HT1080 (cell line): ENCODE measurements around the gene P3H3. TPM values are rescaled to one million over a fixed set of nuclear protein-coding genes. Genes with fewer than 3 reads are reported as not detected.
"Not testable (repeated sequence)": the region's sequence is repeated elsewhere in the genome, so short reads cannot be mapped to it uniquely, and the experiment has no call there.

ENCODE experiments used
- DNase-seq: peaks from one replicate; pipeline ENCODE4 v3.0.0-alpha.2; 2015; ENCODE audit warnings: low read depth
- total RNA-seq: library from RNA; depleted of rRNA; stranded (reverse); fragments of >200 nt; shearing (Covaris generic); gene quantifications from 2 replicates; pipeline ENCODE4 v1.2.3, GENCODE V29; 2014; rRNA removed

Gene P3H3
- total RNA-seq, 1 experiment from 2014 or later, result 31.7 TPM

- DNase-seq, result no peak
These were observed 59.3 kb downstream of the P3H3 start for GRCh38 chr12:6887460-6887859.

GRCh38 chr12:6888360-6888759, 60.2 kb downstream of the P3H3 start:
- no peak for DNase-seq

- DNase-seq, result not testable (repeated sequence)
These were observed 60.6 kb downstream of the P3H3 start for GRCh38 chr12:6888794-6889193.

Other genes with a start within 250 kb of the P3H3 start
- 348 and 371 TPM in 2 replicates for gene CHD4, start 221.0 kb upstream of the P3H3 start, total RNA-seq
- 0.27 and 0.29 TPM in 2 replicates for gene LPAR5, start 192.4 kb upstream of the P3H3 start, total RNA-seq
- not detected in 2 replicates for gene ACRBP, start 181.0 kb upstream of the P3H3 start, total RNA-seq
- 22.3 and 25.5 TPM in 2 replicates for gene ING4, start 165.3 kb upstream of the P3H3 start, total RNA-seq
- gene ZNF384, start 139.0 kb upstream of the P3H3 start, total RNA-seq, result 28.8 and 42.6 TPM in 2 replicates
- gene PIANP, start 127.6 kb upstream of the P3H3 start, total RNA-seq, result 0.45 TPM in 1 of 2 replicates, not detected in the other
- gene COPS7A, start 104.4 kb upstream of the P3H3 start, total RNA-seq, result 97.5 and 97.6 TPM in 2 replicates
- 283 and 297 TPM in 2 replicates for gene MLF2, start 75.3 kb upstream of the P3H3 start, total RNA-seq
- 105 and 148 TPM in 2 replicates for gene PTMS, start 62.0 kb upstream of the P3H3 start, total RNA-seq
- gene LAG3, start 55.9 kb upstream of the P3H3 start, total RNA-seq, result 0.20 and 2.0 TPM in 2 replicates
- gene CD4, start 38.9 kb upstream of the P3H3 start, total RNA-seq, result 0.10 TPM in 1 of 2 replicates, not detected in the other
- 7.2 and 8.7 TPM in 2 replicates for gene GPR162, start 6.6 kb upstream of the P3H3 start, total RNA-seq
- 1.5 and 1.6 TPM in 2 replicates for gene GNB3, start 12.5 kb downstream of the P3H3 start, total RNA-seq
- gene CDCA3, start 22.9 kb downstream of the P3H3 start, total RNA-seq, result 129 and 190 TPM in 2 replicates
- gene USP5, start 23.7 kb downstream of the P3H3 start, total RNA-seq, result 109 and 112 TPM in 2 replicates
- gene TPI1, start 39.1 kb downstream of the P3H3 start, total RNA-seq, result 1,401 and 1,471 TPM in 2 replicates
- 15.7 and 20.0 TPM in 2 replicates for gene SPSB2, start 44.9 kb downstream of the P3H3 start, total RNA-seq
- 3.5 and 3.6 TPM in 2 replicates for gene LRRC23, start 76.4 kb downstream of the P3H3 start, total RNA-seq
- gene ENO2, start 86.2 kb downstream of the P3H3 start, total RNA-seq, result 13.4 and 26.3 TPM in 2 replicates
- gene ATN1, start 99.6 kb downstream of the P3H3 start, total RNA-seq, result 6.6 and 11.6 TPM in 2 replicates
- not detected in 2 replicates for gene RNU7-1, start 115.4 kb downstream of the P3H3 start, total RNA-seq
- gene C12orf57, start 115.6 kb downstream of the P3H3 start, total RNA-seq, result 127 and 201 TPM in 2 replicates
- gene PTPN6, start 122.9 kb downstream of the P3H3 start, total RNA-seq, result 0.05 and 0.37 TPM in 2 replicates
- 647 and 649 TPM in 2 replicates for gene PHB2, start 142.3 kb downstream of the P3H3 start, total RNA-seq
- gene EMG1, start 142.5 kb downstream of the P3H3 start, total RNA-seq, result 107 and 122 TPM in 2 replicates
- 8.0 and 9.6 TPM in 2 replicates for gene LPCAT3, start 190.1 kb downstream of the P3H3 start, total RNA-seq
- 1.8 and 3.3 TPM in 2 replicates for gene C1S, start 232.3 kb downstream of the P3H3 start, total RNA-seq